ENCODE data around the gene SLC46A3.
"Not testable (repeated sequence)": the region's sequence is repeated elsewhere in the genome, so short reads cannot be mapped to it uniquely, and the experiment has no call there.

Gene SLC46A3

DNA sequence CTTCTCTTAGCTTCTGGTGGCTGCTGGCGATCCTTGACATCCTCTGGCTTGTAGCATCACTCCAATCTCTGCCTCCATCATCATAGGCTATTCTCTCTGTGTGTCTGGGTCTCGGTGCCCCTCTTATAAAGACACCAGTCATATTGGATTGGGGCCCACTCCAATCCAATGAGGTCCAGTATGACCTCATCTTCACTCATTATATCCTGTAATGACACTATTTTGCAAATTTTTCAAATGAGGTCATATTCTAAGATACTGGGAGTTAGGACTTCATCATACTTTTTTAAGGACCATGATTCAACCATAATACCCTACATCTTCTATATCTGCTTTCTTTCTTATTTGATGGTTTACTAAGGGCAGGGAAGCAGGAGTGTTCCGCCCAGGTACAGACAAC, 12.0 kb upstream of the SLC46A3 start:
- DNase-seq (ENCODE audit: low read depth in 3 of 3) = no peak

DNA sequence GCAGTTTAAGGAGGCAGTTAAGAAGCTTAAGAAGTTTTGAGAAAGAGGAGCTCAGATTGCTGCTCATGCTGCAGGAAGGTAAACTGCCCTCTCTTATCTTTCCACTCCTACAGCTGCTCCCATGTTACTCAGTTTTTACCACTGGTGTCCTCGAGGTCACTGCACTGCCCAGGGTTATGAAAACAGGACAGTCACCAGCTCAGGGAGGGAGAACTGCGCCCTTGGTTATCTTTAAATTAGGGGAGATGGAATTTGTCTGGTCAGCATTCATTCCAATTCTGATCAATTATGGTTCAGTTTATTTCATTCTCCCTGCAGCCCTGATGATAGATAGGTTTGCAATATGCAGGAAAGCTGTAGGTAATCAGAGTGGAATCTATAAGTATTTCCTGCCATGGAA, 10.8 kb upstream of the SLC46A3 start:
- no peak for DNase-seq (ENCODE audit: low read depth in 3 of 3)

DNA sequence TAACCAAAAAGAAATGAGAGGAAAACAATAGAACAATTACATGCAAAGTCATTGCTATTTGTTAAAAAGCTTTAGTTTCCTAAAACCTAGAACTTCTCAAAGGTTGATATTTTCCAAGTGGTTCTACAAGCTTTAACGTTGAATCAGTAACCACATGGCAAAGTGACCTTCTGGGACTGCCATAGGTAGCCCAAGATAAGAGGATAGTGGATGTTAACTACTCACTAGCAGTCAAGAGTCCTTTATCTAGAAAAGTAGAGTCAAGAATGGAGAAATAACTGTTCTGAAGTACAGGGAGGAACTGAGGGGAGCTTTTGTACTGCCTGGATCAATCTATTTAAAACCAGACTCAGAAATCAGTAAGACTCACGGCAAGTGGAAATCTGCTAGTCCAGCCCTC, 9.9 kb upstream of the SLC46A3 start:
- no peak for DNase-seq (ENCODE audit: low read depth in 3 of 3)

DNA sequence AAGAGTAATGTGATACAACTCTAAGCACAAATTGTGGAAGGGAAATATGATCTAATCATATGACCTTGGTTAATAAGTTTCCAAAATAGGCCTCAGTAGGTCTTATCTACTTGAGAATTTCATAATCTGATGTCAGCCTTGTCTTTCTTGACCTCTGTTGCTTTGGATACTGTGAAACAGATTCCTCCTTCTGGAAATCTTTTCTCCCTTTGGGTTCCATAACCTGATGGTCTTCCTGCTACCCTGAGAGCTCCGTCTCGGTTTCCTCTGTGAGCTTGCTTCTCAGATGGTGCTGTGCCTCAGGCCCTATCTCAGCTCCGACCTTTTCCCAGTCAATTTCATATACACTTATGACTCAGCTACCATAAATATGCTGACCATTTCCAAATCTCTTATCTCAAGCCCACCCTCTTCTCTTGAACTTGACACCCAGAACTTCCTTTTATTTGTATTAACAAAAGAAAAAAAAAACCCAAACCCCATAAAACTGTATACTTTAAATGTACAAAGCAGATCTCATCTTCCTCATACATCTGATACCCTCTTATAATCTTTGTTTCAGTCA, 6.4 kb upstream of the SLC46A3 start:
- no peak for DNase-seq (ENCODE audit: low read depth in 3 of 3)

DNA sequence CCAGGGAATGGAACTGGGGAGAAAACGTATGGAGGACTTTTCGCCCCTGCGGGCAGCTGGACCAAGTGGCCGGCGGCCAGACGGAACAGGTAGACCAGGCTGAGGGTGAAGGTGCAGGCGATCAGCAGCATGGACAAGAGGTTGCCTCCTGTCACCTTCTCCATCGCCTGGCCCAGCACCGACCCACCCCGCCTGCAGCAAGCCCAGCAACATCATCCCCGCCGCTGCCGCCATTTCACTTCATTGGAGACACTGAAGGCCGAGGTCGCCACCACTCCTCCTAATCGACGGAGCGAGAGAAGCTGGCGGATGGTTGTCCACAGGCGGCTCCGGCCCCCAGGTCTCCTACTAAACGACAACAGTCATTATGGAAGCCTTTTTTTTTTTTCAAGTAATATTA, 5.0 kb upstream of the SLC46A3 start:
- no peak for DNase-seq (ENCODE audit: low read depth in 3 of 3)

DNA sequence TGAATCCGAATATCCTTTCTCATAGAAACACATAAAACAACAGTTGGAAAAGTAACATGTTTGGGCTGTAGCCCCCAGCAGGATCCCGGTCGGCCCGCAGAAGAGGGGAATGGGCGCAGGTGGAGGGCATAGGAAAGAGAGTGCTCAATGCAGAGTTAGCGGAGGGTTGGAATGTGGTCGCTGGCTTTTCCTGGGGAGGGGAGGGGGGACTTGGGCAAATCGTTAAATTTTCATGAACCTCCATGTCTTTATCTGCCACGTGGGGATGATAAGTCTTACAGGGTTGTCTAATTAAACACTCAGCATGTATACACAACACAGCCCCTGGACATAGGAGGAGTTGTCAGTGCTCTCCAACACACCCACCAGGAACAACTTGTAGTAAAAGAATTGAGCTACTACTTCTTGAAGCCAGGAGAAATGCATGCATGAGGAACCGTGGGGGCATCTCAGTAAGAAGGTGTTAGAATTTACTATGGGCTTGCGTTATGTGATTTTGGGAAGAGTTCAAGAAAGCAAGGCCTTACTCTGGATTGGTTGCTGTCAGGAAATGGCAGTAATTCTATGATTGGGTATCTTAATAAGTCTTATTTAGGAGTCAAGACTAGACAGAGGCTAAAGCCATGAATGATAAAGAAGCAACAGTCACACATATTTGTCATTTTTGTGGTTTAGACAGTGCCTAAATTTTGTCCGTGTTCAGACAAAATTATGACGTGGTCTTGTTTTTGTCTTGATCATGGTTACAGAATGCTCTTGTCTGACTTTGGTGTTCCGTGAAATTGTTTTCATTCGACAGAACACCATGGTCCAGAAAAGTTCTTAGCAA, 671 bp upstream of the SLC46A3 start:
- DNase-seq (ENCODE audit: low read depth in 3 of 3) = no peak

DNA sequence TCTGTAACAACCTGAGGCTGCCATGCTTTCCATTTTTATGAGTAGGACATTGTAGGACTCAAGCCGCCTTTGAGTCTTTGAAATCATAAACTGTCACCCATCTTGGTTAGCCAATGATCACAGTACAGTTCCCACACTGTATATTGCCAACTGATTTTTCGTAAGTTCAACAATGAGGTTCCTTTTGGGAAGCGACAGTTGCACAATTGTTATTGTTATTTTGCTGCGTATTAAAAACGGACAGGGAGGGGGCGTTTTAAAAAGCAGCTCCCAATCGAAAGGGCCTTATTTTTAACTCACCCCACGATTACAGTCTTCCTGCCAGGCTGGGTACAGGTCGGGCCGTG, 601 bp downstream of the SLC46A3 start:
- no peak for DNase-seq (ENCODE audit: low read depth in 3 of 3)

DNA sequence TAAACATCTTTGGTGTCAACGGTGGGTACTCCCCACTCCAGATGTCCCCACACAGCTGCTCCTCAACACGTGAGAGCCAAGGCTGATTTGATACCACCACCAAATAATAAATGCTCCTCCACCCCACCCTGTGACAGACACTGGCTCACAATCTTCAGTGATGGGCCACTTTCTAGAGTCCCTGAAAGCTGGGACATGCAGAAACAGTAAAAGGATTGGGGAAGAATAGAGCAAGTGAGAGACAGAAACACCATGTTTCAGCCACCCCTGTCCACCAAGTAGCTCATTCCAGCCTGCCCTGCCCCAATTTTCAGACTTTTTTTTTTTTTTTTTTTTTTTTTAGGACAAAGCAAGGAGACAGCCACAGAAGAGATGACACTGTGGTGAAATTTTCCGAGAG, 1.6 kb downstream of the SLC46A3 start:
- DNase-seq (ENCODE audit: low read depth in 3 of 3) = no peak

DNA sequence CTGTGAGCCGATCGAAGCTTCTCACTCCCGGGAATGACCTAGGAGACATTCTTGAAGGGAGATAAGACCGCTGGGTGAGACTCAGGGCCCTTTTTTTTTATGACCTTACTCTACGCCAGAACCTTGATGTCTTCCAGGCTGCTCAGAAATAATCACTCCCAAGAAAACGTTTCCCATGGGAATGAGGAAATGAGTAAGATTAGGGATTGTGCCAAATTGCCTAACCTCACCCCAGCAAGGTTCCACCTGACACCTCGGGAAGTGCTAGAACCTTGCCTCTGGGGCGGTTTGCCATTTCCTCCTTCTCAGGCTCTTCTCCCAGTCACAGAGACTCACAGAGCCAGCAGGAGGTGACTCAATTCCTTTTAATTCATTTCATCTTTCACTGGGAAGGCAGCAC, 2.3 kb downstream of the SLC46A3 start:
- no peak for DNase-seq (ENCODE audit: low read depth in 3 of 3)

DNA sequence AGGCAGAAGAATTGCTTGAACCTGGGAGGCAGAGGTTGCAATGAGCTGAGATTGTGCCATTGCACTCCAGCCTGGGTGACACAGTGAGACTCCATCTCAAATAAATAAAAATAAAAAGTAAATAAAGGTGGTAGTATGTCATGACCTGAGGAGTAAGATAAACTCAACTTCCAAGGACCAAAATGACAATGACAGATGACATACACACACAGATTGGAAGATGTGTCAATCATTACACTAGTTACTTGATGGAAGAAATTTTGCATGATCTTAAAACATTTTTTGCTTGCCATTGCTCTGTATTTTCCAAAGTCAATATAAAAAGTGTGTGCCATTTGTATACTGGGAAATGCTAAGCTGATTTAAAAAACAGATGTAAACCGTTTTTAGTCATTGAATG, 4.1 kb downstream of the SLC46A3 start:
- no peak for DNase-seq (ENCODE audit: low read depth in 3 of 3)

DNA sequence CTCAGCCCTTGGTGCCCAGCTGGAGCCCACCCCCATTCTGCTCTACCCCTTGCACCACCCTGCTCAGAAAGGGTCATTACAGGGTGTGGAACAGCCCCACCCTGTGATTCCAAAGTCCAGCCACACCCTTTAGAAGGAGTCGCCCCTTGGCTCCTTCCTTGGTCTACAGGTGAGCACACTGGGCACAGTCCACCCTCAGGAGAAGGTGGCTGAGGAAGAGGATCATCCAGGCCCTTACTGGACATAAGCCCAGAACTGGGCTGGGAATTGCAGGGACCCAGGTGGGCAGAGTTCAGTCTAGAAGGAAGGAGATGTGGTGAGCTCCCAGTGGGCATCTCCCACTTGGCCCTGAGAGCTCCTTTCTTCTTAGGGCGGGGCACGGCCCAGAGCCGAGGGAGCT, 8.6 kb downstream of the SLC46A3 start:
- no peak for DNase-seq (ENCODE audit: low read depth in 3 of 3)

DNA sequence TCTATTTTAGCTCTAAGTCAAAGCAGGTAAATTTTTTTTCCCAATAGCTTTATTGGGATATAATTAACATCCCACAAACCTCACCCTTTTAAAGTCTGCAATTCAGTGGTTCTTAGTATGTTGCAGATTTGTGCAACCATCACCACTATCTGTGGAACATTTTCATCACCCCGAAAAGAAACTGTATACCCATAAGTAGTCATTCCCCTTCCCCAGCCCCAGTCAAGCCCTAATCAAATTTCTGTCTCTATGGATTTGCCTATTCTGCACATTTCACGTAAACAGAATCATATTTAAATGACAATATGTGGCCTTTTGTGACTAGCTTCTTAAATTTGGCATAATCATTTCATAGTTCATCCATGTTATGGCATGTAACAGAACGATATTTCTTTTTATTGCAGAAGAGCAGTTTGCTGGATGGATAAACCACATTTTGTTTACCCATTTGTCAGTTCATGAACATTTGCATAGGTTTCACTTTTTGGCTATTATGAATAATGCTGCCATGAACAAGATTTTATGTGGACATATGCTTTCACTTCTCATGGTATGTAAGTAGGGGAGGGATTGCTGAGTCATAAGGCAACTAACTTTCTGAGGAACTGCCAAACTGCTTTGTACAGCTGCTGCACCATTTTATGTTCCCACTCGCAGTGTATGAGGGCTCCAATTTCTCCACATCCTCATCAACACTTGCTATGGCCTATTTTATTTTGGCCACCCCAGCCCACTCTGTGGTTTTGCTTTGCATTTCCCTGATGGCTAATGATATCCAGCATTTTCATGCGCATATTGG, 10.9 kb downstream of the SLC46A3 start:
- no peak for DNase-seq (ENCODE audit: low read depth in 3 of 3)

DNA sequence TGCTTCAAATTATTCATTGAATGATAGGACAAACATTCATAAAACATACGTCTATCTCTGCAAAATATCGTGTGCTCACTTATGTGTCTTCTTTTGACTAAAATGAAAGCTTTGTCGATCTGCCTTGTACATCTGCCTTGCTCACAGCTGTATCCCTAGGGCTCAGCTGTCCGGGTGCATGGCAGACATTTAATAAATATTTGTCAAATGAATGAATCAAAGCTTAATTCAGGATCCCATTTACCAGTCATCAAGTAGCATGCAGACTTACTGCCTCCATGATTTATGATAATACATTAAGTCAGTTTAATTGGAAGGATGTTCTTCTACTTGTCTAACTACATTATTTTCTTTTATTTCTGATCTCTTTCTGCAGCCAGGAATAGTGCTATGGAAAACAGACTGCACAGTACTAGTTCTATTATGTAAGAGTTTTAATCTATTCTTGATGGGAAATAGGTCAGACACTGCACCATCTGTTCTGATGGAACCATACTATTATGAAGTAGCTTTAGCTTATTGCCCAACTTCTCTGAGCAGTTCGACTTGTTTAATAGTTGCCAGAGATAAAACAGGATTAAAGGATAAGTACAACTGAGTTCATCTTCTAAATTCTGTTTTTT, 13.2 kb downstream of the SLC46A3 start:
- no peak for DNase-seq (ENCODE audit: low read depth in 3 of 3)

DNA sequence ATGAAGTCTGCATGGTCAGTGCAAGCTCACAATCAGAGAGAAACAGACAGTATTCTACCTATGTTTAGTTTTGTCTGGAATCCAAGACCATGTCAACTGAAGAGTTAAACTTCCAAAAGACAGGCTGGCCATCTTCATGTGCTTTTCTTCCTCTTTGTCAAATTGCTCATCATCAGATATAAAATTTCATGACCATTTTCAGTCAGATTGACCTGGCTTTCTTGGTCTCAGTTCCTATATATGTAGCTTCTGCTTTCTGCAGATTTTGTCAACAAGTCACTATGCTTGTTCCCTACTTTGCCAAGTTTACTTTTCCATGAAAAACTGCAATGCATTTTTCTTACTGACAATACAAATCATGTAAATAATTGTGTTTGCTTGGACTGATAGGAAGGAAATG, 13.9 kb downstream of the SLC46A3 start:
- DNase-seq (ENCODE audit: low read depth in 3 of 3) = no peak

DNA sequence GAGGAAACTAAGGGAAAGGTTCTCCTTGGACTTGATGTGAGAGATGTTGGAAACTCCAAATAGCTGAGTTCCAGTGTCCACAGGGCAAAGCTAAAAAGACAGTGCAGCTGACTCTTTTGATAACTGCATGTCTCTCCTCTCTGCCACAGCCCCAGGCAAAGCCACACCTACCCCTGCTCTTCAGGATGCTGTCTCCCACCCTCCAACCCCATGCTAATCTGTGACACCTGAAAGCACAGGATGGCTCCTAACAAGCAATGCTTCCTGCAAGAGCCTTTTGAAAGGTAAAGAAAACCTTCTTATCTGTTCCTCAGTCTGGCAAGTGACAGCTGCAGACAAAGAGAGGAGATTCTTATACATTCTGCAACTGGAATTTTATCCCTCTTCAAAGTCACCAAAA, 14.5 kb downstream of the SLC46A3 start:
- DNase-seq (ENCODE audit: low read depth in 3 of 3) = no peak

DNA sequence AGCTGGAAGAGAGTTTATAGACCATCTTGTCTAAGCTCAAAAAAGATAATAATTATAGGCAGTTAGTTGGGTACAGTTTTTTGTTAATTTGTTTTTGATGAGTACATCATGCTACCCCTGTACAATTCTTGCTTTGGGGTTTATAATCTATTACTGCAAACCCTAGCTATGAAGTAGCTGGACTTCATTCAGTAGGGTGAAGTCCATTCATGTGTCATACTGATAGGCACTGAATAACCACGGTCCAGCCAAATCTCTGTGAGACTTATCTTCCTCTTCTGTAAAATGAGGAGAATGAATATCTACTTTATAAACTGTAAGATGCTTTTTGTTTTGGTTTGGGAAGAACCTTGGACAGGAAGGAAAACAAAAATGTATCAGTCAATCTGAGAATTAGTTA, 19.5 kb downstream of the SLC46A3 start:
- no peak for DNase-seq (ENCODE audit: low read depth in 3 of 3)

DNA sequence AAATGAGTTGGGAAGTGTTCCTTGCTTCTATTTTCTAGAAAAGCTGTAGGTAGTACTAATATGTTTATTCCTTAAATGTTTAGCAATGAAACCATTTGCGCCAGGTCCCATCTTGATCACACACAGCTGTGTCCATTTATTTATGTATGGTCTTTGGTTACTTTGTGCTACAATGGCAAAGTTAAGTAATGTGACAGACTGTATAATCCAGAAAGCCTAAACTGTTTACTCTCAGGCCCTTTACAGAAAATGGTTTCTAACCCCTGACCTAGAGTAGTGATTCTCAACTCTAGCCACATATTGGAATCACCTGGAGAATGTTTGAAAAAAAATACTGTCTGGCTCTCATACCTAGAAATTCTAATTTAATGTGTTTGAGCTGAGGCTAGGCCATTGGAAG, 21.3 kb downstream of the SLC46A3 start:
- no peak for DNase-seq (ENCODE audit: low read depth in 3 of 3)

DNA sequence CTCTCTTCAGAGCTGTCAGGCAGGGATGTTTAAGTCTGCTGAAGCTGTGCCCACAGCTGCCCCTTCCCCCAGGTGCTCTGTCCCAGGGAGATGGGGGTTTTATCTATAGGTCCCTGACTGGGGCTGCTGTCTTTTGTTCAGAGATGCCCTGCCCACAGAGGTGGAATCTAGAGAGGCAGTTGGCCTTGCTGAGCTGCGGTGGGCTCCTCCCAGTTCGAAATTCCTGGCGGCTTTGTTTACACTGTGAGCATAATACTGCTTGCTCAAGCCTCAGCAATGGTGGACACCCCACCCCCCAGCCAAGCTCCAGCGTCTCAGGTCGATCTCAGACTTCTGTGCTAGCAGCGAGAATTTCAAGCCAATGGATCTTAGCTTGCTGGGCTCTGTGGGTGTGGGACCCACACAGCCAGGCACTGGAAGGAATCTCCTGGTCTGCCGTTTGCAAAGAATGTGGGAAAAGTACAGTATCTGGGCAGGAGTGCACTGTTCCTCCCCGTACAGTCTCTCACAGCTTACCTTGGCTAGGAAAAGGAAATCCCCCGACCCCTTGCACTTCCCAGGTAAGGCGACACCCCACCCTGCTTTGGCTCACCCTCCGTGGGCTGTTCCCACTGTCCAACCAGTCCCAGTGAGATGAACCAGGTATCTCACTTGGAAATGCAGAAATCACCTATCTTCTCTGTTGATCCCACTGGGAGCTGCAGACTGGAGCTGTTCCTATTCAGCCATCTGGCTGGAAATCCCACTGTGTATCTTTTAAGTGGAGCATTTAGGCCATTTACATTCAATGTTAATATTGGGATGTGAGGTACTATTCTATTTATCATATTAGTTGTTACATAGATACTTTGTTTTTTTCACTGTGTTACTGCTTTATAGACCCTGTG, 24.9 kb downstream of the SLC46A3 start:
- DNase-seq (ENCODE audit: low read depth in 3 of 3) = not testable (repeated sequence)

DNA sequence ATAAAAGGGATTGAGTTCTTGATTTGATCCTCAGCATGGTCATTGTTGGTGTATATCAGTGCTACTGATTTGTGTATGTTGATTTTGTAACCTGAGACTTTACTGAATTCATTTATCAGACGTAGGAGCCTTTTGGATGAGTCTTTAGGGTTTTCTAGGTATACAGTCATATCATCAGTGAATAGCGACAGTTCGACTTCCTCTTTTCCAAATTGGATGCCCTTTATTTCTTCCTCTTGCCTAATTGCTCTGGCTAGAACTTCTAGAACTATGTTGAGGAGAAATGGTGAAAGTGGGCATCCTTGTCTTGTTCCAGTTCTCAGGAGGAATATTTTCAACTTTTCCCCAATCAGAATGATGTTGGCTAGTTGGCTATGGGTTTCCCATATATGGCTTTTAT, 32.9 kb downstream of the SLC46A3 start:
- no peak for DNase-seq (ENCODE audit: low read depth in 3 of 3)

DNA sequence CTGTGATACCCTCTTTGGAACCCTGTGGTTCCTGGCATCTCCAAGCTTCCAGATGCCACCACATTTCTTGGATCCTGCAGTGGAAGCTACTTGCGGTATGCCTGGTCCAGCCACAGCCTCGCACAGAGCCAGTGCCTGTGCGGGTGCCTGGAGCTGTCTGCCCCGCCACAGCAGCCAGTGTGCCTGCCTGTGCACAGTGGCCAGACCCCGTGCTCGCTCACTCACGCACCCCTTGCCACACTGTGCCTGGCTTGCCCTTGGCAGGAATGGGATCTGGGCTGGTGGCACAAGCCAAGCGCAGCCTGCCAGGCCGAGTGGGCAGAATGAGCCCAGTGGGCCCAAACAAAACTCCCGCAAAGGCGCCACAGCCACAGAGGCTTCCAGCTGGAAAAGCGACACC, 33.7 kb downstream of the SLC46A3 start:
- no peak for DNase-seq (ENCODE audit: low read depth in 3 of 3)

DNA sequence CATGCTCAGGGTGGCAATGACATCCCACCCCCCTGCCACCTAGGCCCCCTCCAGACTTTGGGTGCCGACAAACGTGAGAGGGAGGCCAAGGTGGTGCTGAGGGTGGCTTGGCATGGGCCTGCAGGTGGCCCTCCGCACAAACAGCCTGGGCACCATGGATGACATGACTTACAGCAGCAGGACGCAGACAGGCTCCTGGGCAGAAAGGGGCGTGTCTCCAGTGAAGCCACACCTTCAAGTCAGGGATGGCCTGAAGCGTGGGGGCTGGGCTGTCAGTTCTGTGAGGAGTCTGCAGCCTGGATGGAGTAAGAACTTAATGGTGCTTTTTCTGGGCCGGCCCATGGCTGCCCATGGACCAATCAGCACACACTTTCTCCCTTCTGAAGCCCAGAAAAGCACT, 34.5 kb downstream of the SLC46A3 start:
- no peak for DNase-seq (ENCODE audit: low read depth in 3 of 3)

DNA sequence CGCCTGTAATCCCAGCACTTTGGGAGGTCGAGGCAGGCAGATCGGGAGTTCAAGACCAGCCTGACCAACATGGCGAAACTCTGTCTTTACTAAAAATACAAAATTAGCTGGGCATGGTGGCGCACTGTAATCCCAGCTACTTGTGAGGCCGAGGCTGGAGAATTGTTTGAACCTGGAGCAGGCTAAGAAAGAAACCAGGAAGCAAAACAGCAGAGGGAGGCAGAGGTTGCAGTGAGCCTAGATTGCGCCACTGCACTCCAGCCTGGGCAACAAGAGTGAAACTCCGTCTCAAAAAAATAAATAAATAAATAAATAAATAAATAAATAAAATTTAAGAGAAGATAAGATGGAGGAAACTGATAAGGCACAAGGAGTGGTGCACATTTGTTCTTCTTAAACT, 35.6 kb downstream of the SLC46A3 start:
- not testable (repeated sequence) for DNase-seq (ENCODE audit: low read depth in 3 of 3)
